Breast epithelium (tissue), 4 donors: ENCODE results near the gene MFAP2. TPM values are rescaled to one million over a fixed set of nuclear protein-coding genes. Genes with fewer than 3 reads are reported as not detected.

Source experiments
- DNase-seq, 2 donors: peaks; one replicate each; pipeline ENCODE4 v3.0.0-alpha.2; 2019; ENCODE audit warnings: low spot score in 2 of 2
- H3K27ac ChIP-seq, 2 donors: fragments of 200-600 bp; sonication (generic) in 1 of 2; one replicate each; pipeline ENCODE4 v1.5.1; 2016 to 2019; ENCODE audit warnings: mild to moderate bottlenecking in 1 of 2
- H3K27me3 ChIP-seq, 2 donors: fragments of 200-600 bp; sonication (generic) in 1 of 2; one replicate each; pipeline versions ENCODE4 v1.5.1 to v1.6.0; 2017 to 2019; ENCODE audit warnings: control low read depth in 1 of 2, mild to moderate bottlenecking in 1 of 2
- H3K36me3 ChIP-seq: fragments of 200-600 bp; one replicate; pipeline ENCODE4 v1.5.1; 2019
- H3K4me1 ChIP-seq, 2 donors: fragments of 200-600 bp; sonication (generic); one replicate each; pipeline ENCODE4 v1.5.1; 2016 to 2019; ENCODE audit warnings: control low read depth in 1 of 2
- H3K4me3 ChIP-seq, 3 donors: fragments of 200-600 bp; sonication (generic); 1 replicate in 2 of 3; 2 replicates in 1 of 3; pipeline ENCODE4 v1.5.1; 2016 to 2019; ENCODE audit warnings: mild to moderate bottlenecking in 3 of 3, moderate library complexity in 2 of 3
- H3K9me3 ChIP-seq, 2 donors: fragments of 200-600 bp; sonication (generic) in 1 of 2; one replicate each; pipeline ENCODE4 v1.5.1; 2016 to 2019; ENCODE audit warnings: control low read depth in 1 of 2
- CTCF ChIP-seq, 3 donors: fragments of 450-650 bp; IDR thresholded peaks; one replicate each; pipeline ENCODE4 v1.5.1; 2016 to 2017; ENCODE audit warnings: antibody characterized with exemption in 3 of 3, mild to moderate bottlenecking in 3 of 3, moderate library complexity in 3 of 3
- POLR2A ChIP-seq: fragments of 450-650 bp; IDR thresholded peaks from one replicate; pipeline ENCODE4 v1.6.1; 2016; ENCODE audit warnings: antibody characterized with exemption, mild to moderate bottlenecking, moderate library complexity
- POLR2AphosphoS5 ChIP-seq, 3 donors: sonication (generic); formaldehyde crosslinking; IDR thresholded peaks; one replicate each; pipeline ENCODE4 v1.6.1; 2017; ENCODE audit warnings: antibody characterized with exemption in 3 of 3
- intact Hi-C: fragments of 100-400 bp; cut with DNase I; formaldehyde crosslinking; loops from one replicate; pipeline ENCODE4 v1.15.1; 2023; ENCODE audit warnings: low total_unique reads
- total RNA-seq, 3 donors: library from RNA; depleted of rRNA; stranded (reverse); fragments of >200 nt; gene quantifications; one replicate each; pipeline ENCODE4 v1.1.0, GENCODE V29; 2016

Gene MFAP2
- total RNA-seq, 3 donors from 2014 or later, result 4.5 to 40.2 (median 10.8) TPM

GRCh38 chr1:17001760-17002523 lies 21.5 kb upstream of the MFAP2 start:
- DNase-seq, result no peak
- no peaks in the 10 kb centered on the region for H3K4me1 ChIP-seq
- H3K27me3 ChIP-seq, result no peaks in the 10 kb centered on the region
- TF ChIP-seq POLR2A (no peak), POLR2AphosphoS5 (IDR thresholded peaks at IDR 0.05) (no peak), CTCF (IDR thresholded peaks at IDR 0.05) (no peak)
- intact Hi-C loops, result no loop called here
- no peaks in the 10 kb centered on the region for H3K36me3 ChIP-seq
- no peak overlapping the region for H3K4me3 ChIP-seq
- no peak overlapping the region for H3K27ac ChIP-seq
- H3K9me3 ChIP-seq, result no peaks in the 10 kb centered on the region

- no peak for DNase-seq
- intact Hi-C loops, result no loop called here
- H3K9me3 ChIP-seq, result no peaks in the 10 kb centered on the region
- no peaks in the 10 kb centered on the region for H3K27me3 ChIP-seq
- H3K27ac ChIP-seq, result no peak overlapping the region
- H3K4me3 ChIP-seq, result no peak overlapping the region
- H3K4me1 ChIP-seq, result no peaks in the 10 kb centered on the region
- H3K36me3 ChIP-seq, result no peaks in the 10 kb centered on the region
- TF ChIP-seq POLR2A, result no peak
- no peak for TF ChIP-seq CTCF (IDR thresholded peaks at IDR 0.05)
- no peak for TF ChIP-seq POLR2AphosphoS5 (IDR thresholded peaks at IDR 0.05)
Observed at GRCh38 chr1:16999863-17000262, 19.4 kb upstream of the MFAP2 start.

GRCh38 chr1:16998589-16998988 lies 18.2 kb upstream of the MFAP2 start:
- Histone ChIP-seq H3K4me3 (no peak overlapping the region), H3K9me3 (no peaks in the 10 kb centered on the region), H3K36me3 (no peaks in the 10 kb centered on the region), H3K27me3 (no peaks in the 10 kb centered on the region), H3K27ac (no peak overlapping the region), H3K4me1 (no peaks in the 10 kb centered on the region)
- intact Hi-C loops, result no loop called here
- no peak for DNase-seq
- TF ChIP-seq POLR2A, result no peak
- no peak for TF ChIP-seq CTCF (IDR thresholded peaks at IDR 0.05)
- no peak for TF ChIP-seq POLR2AphosphoS5 (IDR thresholded peaks at IDR 0.05)

- no peak for TF ChIP-seq POLR2A
- no peak for TF ChIP-seq POLR2AphosphoS5 (IDR thresholded peaks at IDR 0.05)
- no peaks in the 10 kb centered on the region for H3K36me3 ChIP-seq
- no peaks in the 10 kb centered on the region for H3K9me3 ChIP-seq
- H3K4me1 ChIP-seq, result no peaks in the 10 kb centered on the region
- no peak for DNase-seq
- H3K4me3 ChIP-seq, result no peak overlapping the region
- H3K27me3 ChIP-seq, result no peaks in the 10 kb centered on the region
- intact Hi-C loops, result no loop called here
- H3K27ac ChIP-seq, result no peak overlapping the region
Observed at GRCh38 chr1:16996845-16997244, 16.4 kb upstream of the MFAP2 start.

- Histone ChIP-seq H3K9me3 (no peaks in the 10 kb centered on the region), H3K27me3 (no peaks in the 10 kb centered on the region), H3K27ac (no peak overlapping the region), H3K4me1 (no peaks in the 10 kb centered on the region), H3K36me3 (no peaks in the 10 kb centered on the region), H3K4me3 (no peak overlapping the region)
- intact Hi-C loops, result no loop called here
- TF ChIP-seq POLR2A, result no peak
- TF ChIP-seq CTCF (IDR thresholded peaks at IDR 0.05), result no peak
- no peak for TF ChIP-seq POLR2AphosphoS5 (IDR thresholded peaks at IDR 0.05)
- no peak for DNase-seq
Observed at GRCh38 chr1:16993521-16994038, 13.2 kb upstream of the MFAP2 start.
